SK-N-SH treated with all-trans-retinoic acid at 6 μM for 48 hours (cell line): Measurements from ENCODE around the gene SNX11.

Source experiments
- GLIS3 ChIP-seq: fragments of 250-450 bp; sonication (Bioruptor Pico); IDR thresholded peaks from 2 replicates; pipeline ENCODE4 v1.5.0; 2020; ENCODE audit warnings: mild to moderate bottlenecking, moderate library complexity
- SNAI2 ChIP-seq: fragments of 250-450 bp; sonication (Bioruptor Pico); IDR thresholded peaks from 2 replicates; pipeline ENCODE4 v1.5.0; 2020; ENCODE audit warnings: mild to moderate bottlenecking, moderate library complexity
- ZFP3 ChIP-seq: fragments of 250-450 bp; sonication (Bioruptor Pico); IDR thresholded peaks from 2 replicates; pipeline ENCODE4 v1.5.0; 2020; ENCODE audit warnings: mild to moderate bottlenecking, moderate library complexity
- TF ChIP-seq, protein P1 (sequence below): fragments of 250-450 bp; sonication (Bioruptor Pico); IDR thresholded peaks from 2 replicates; pipeline ENCODE4 v1.5.1; 2021; ENCODE audit warnings: mild to moderate bottlenecking, moderate library complexity

DNA sequence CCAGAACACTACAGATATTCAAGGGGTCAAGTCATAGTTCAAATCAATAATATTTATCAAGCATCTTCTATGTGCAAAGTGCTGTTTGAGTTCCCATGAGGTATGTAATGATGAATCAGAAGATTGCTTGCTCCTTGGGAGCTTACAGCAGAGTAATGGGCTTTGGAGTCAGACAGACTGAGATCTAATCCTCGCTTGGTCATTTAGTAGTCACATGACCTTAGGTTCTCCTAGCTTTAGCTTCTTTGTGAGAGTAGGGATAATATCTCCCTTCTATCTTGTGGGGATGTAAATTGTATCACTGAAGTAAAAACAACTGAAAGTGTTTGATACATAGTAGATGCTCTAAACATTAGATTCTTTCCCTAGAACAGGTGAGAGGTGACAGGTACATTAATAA, 30.1 kb downstream of the SNX11 start:
- TF ChIP-seq, protein P1, sequence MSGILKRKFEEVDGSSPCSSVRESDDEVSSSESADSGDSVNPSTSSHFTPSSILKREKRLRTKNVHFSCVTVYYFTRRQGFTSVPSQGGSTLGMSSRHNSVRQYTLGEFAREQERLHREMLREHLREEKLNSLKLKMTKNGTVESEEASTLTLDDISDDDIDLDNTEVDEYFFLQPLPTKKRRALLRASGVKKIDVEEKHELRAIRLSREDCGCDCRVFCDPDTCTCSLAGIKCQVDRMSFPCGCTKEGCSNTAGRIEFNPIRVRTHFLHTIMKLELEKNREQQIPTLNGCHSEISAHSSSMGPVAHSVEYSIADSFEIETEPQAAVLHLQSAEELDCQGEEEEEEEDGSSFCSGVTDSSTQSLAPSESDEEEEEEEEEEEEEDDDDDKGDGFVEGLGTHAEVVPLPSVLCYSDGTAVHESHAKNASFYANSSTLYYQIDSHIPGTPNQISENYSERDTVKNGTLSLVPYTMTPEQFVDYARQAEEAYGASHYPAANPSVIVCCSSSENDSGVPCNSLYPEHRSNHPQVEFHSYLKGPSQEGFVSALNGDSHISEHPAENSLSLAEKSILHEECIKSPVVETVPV (CRISPR knock-in tag), result no peak
- TF ChIP-seq ZFP3 (CRISPR knock-in tag), result no peak
- no peak for TF ChIP-seq GLIS3 (CRISPR knock-in tag)
- TF ChIP-seq SNAI2 (CRISPR knock-in tag), result no peak
